ENCODE results near the gene PLXNA1.

PLXNA1 gene

DNA sequence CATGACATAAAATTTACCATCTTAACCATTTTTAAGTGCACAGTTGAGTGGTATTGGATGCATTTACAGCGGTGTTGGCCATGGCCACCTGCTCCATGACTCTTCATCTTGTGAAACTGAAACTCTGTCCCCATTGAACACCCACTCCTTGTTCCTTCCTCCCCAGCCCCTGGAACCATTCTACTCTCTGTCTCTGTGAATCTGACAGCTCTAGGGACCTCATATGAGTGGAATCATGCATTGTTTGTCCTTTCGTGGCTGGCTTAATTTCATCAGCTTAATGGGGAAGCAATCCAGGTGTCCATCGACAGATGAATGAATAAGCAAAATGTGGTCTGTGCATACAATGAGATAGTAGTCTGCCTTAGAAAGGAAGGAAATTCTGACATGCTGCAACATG, 42.5 kb downstream of the PLXNA1 start:
- DNase-seq, result no peak

DNA sequence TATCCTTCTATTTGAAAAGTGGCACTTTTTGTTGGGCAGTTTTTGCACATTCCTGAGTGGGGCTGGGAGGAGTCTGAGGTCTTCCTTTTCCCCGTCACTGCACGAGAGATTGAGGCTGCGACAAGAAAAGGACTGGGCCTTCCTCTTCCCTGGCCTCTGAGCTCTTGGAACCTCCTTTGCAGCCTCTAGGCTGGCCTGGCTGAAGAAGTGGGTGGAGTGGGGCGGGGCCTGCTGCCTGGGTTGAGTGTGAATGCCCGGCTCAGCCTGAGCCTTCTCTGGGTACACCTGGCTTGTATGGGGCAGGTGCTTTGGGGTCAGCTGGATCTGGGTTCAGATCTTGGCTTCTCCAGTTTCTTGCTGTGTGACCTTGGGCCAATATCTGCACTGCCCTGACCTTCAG, 43.1 kb downstream of the PLXNA1 start:
- DNase-seq, result no peak

DNA sequence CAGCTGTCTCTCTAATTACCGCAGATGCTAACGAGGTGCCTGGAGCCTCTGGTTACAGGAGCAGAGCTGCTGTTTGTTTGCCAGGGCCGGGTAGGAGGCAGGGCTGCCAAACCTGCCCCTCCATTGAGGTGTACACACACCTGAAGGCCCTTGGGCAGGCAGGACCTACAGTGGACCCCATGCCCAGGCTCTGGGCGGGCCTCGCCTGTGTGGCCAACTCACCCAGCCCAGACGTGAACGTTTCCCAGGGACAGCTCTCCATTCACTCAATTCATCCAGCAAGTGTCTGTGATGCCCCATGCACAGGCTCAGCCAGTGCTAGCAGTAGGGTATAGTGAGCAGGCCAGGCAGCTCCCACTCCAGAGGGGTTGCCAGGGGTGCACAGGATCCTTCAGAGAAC, 43.7 kb downstream of the PLXNA1 start:
- no peak for DNase-seq

DNA sequence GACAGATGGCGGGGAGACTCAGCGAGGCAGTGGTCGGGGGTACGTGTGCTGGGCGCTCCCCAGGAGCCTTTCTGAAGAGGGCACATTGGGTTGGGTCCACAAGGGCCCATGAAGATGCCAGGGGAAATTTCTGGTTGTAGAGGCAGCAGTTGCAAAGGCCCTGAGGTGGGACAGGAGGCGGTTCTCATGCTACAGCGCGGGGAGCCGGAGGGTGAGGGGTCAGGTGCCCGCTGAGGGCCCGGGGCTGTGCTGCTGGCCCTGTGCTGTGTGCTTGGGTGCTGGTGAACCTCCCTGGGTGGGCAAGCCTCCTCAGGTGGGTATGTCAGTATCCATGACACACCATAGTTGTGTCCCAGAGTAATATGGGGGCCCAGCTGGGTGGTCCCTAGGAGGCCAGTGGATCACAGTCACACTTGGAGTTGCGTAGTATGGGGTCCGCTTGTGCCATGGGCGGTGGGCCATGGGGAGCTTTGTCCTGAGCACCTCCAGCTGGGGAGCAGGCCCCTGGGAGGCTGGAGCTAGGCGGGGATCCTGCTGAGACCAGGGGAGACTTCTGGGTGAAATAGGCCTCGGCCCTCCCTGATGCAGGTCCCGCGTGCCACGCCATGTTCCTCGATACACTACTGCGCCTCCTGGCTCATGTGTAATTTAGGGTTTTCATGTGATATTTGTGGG, 44.3 kb downstream of the PLXNA1 start:
- no peak for DNase-seq

DNA sequence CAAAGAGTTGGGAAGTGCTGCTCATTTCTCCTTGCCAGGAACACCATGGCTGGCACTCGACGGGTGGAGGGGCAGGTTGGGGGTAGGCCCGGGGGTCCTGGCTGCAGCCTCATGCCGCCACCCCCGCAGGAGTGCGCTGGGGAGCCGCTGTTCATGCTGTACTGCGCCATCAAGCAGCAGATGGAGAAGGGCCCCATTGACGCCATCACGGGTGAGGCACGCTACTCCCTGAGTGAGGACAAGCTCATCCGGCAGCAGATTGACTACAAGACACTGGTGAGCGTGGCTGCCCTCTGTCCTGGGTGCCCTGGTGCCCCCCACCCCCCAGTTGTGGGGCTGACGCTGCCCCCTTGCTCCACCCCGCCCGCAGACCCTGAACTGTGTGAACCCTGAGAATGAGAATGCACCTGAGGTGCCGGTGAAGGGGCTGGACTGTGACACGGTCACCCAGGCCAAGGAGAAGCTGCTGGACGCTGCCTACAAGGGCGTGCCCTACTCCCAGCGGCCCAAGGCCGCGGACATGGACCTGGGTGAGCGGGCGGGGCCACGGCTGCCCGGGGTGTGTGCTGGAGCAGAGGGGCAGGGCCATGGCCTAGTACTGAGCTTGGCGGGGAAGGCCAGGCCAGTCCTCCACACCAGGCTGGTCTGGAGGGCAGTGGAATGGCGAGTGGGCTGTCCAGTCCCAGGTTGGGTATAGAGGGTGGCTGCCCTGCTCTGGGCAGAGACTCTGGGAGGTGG, 45.1 kb downstream of the PLXNA1 start:
- DNase-seq, result no peak

DNA sequence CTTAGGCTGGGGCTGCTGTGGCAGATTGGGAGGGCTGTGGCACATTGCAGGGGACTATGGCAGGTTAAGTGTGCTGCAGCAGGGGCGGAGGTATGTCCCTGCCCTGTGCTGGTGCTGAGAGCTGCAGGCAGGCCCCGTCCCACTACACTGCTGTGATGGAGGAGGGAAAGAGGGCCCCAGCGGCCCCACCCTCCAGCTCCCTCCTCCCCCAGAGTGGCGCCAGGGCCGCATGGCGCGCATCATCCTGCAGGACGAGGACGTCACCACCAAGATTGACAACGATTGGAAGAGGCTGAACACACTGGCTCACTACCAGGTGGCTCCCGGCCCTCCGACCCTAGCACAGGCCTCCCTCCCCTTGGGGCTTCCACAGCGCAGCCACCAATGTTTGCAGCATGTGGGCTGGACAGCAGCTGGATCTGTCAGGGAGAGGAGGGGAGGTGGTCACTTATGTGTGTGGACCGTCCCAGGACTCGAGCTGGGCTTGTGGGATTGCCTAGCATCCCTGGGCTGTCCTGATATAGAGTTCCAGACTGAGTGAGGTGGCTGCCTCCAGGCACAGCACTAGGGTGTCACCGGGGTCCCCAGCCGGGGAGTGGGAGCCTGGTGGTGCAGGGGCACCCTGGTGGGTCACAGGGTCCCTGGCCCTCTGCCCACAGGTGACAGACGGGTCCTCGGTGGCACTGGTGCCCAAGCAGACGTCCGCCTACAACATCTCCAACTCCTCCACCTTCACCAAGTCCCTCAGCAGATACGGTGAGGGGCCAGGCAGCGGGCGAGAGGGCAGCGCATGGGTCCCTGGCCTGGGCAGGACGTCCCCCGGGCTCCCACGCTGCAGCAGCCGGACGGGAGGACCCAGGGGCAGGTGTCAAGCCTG, 46.1 kb downstream of the PLXNA1 start:
- DNase-seq, result no peak

DNA sequence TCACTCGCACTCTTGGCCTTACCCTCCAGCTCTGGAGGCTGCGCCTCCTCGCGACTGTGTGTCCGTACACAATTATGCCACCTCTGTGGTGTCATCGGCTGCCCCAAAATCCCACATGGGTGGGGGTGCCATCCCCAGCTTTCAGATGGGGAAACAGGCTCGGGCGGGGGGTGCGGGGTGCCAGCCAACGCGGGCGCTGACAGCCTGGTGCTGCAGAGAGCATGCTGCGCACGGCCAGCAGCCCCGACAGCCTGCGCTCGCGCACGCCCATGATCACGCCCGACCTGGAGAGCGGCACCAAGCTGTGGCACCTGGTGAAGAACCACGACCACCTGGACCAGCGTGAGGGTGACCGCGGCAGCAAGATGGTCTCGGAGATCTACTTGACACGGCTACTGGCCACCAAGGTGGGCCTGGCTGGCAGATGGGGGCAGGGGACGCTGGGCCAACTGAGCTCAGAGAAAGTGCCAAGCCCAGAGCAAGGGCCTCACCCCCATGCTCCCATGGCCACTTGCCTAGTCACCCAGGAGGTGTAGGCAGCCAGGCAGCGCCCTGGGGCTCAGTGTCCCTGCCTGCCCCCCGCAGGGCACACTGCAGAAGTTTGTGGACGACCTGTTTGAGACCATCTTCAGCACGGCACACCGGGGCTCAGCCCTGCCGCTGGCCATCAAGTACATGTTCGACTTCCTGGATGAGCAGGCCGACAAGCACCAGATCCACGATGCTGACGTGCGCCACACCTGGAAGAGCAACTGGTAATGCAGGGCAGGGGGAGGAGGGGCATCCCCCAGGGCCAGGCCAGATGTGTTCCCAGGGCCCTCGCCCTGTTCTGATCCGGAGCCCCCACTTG, 47.0 kb downstream of the PLXNA1 start:
- no peak for DNase-seq

DNA sequence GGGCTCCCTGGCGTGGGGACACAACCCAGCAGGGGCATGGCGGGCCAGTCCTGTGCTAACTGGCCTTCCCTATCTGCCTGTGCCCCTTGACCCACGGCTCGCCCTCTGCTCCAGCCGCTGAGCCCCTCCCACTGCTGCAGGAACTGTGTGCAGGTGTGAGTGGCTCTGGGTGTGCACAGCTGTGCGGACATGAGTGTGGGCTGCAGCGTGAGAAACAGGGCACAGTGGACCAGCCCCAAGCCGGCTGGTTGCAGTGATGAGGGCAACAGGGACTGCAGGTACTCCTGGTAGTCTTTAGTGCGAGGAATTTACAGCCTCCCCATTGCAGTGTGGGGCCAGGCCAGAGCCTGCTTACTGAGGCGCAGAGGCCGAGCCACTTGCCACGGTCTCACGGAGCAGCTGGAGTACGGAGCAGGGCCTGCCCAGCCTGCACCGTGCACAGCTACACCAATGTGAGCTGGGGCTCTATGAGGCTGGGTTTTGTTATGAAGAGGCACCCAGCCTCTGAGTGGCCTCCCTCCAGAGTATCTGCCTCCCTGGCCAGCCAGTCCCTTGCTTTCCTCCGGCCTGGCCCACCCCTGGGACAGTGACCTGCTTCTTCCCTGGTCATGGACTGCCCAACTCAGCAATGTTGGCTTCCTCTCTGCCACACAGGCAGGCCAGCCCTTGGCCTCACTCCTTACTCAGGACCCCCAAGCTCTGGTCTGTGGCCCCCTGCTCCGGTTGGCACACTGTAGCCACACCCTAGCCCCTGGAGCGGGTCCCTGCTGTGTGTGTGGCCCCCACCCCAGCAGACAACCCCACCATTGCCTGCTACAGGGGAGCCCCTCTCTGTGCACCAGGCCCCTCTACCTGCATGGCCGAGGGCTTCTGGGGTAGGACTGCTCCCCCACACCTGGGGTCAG, 47.8 kb downstream of the PLXNA1 start:
- DNase-seq, result no peak

DNA sequence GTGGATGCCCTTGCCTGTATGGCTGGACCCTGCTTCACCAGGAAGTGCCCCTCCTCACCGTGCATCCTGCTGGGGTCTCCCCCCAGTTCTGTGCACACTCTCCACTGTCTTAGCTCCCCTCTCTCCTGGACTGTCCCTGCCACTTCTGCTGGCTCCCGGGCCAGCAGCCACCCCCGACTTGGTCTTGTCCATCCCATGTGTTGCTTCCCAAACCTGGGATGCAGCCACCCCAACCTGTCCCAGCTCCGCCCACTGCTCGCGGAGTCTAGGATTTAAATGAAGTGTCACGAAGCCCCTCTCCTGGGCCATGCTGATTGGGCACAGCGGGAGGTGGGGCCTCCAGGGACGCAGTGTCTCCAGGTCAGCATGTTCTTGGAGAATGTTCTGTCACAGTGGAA, 48.5 kb downstream of the PLXNA1 start:
- no peak for DNase-seq

DNA sequence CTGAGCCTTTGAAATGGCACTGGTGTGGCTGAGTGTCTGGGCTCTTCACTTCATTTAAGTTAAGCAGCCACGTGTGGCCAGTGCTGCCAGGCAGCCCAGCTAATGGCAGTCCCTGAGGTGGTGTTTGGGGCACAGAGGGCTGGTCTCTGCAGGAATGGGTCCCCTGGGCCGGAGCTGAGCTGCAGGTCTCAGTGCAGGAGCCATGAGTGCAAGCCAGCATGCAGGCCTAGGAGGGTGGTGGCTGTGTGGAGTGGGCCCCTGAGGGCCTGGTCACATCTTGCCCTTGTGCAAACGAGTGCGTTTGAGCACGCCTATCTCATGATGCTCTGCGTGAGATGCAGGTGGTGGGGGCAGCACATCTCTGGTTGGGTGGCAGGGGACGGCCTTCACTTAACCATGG, 48.9 kb downstream of the PLXNA1 start:
- no peak for DNase-seq

DNA sequence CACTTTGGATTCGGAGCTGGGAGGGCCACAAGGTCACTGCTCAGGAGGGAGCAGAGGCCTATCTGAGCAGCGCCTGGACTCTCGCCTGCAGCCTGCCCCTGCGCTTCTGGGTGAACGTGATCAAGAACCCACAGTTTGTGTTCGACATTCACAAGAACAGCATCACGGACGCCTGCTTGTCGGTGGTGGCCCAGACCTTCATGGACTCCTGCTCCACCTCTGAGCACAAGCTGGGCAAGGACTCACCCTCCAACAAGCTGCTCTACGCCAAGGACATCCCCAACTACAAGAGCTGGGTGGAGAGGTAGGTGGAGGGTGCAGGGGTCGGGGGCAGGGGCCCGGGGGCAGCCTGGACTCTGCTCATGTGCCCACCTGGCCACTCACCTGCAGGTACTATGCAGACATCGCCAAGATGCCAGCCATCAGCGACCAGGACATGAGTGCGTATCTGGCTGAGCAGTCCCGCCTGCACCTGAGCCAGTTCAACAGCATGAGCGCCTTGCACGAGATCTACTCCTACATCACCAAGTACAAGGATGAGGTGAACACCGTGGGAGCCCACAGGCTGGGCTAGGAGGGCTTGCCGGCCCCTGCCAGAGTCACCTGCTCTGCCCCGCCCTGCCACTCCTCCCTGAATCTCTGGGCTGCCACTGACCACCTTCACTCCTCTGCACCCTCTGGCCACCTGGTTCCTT, 49.5 kb downstream of the PLXNA1 start:
- no peak for DNase-seq

All from amniotic stem cell (primary cell).